PFSK-1 (cell line): ENCODE data around the gene TMC7.

Source experiments
- FOXP2 ChIP-seq: optimal IDR thresholded peaks from 2 replicates; pipeline ENCODE3; 2011; ENCODE audit warnings: borderline replicate concordance, control low read depth, inconsistent platforms; ENCODE audit not compliant: insufficient read depth; ENCODE audit errors: extremely low read length, extremely low read depth
- POLR2AphosphoS5 ChIP-seq: IDR thresholded peaks from 2 replicates; pipeline ENCODE4 v1.6.1; 2012; ENCODE audit warnings: low read depth, mild to moderate bottlenecking, control low read depth, low read length, moderate library complexity
- REST ChIP-seq, 2 experiments: IDR thresholded peaks; 2 replicates each; pipeline versions ENCODE4 v1.6.1 to v1.8.0; 2011 to 2012; ENCODE audit warnings: low read depth in 2 of 2, low read length in 2 of 2, control low read depth in 1 of 2, inconsistent platforms in 1 of 2, mild to moderate bottlenecking in 1 of 2, moderate library complexity in 1 of 2; ENCODE audit not compliant: insufficient read depth in 1 of 2
- SIN3A ChIP-seq: IDR thresholded peaks from 2 replicates; pipeline ENCODE4 v1.6.1; 2012; ENCODE audit warnings: mild to moderate bottlenecking, low read length, moderate library complexity, borderline replicate concordance; ENCODE audit not compliant: insufficient read depth
- TAF1 ChIP-seq: IDR thresholded peaks from 2 replicates; pipeline ENCODE4 v1.6.1; 2012; ENCODE audit warnings: low read length, control low read depth, borderline replicate concordance; ENCODE audit not compliant: insufficient read depth

DNA sequence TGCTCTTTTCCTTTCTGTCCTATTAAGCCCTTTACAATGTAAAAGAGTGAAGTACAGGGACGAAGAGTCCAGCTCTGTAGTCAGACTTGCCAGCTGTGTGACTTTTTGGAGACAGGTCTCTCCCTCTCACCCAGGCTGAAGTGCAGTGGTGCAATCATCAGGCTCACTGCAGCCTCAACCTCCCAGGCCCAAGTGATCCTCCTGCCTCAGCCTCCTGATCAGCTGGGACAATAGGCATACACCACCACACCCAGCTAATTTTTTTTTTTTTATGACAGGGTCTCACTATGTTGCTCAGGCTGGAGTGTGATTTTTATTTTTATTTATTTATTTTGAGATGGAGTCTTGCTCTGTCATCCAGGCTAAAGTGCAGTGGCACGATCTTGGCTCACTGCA, 122.9 kb downstream of the TMC7 start:
- TF ChIP-seq POLR2AphosphoS5 (no peak), REST (IDR thresholded peaks at IDR 0.05; ENCODE audit: insufficient read depth in 1 of 2, low read depth in 2 of 2, low read length in 2 of 2) (no peak), SIN3A (no peak), TAF1 (no peak), FOXP2 (no peak)
